Psoas muscle (tissue), 8 donors: ENCODE measurements around the gene GNB4. TPM values are rescaled to one million over a fixed set of nuclear protein-coding genes. Genes with fewer than 3 reads are reported as not detected.

Source experiments
- ATAC-seq, 4 donors: fragments of 200-7000 bp; cut with Tn5 transposase; one replicate each; pipeline ENCODE4 v1.9.1; 2020; ENCODE audit warnings: moderate library complexity in 3 of 4, mild to moderate bottlenecking in 2 of 4
- DNase-seq, 2 donors: peaks; one replicate each; pipeline ENCODE4 v3.0.0-alpha.2; 2020
- H3K27ac ChIP-seq: fragments of 200-600 bp; one replicate; pipeline ENCODE4 v1.8.0; 2022
- H3K27me3 ChIP-seq, 3 donors: fragments of 200-600 bp in 1 of 3; one replicate each; pipeline versions ENCODE4 v1.6.1 to v1.8.0; 2013 to 2022; ENCODE audit warnings: low read length in 2 of 3, mild to moderate bottlenecking in 2 of 3, moderate library complexity in 1 of 3; ENCODE audit not compliant: insufficient read depth in 3 of 3
- H3K36me3 ChIP-seq, 2 donors: fragments of 200-600 bp in 1 of 2; one replicate each; pipeline versions ENCODE4 v1.6.1 to v1.8.0; 2013 to 2022; ENCODE audit warnings: low read depth in 1 of 2, mild to moderate bottlenecking in 1 of 2, moderate library complexity in 1 of 2; ENCODE audit not compliant: insufficient read depth in 1 of 2
- H3K4me1 ChIP-seq: fragments of 200-600 bp; one replicate; pipeline ENCODE4 v1.8.0; 2022
- H3K4me3 ChIP-seq: fragments of 200-600 bp; one replicate; pipeline ENCODE4 v1.8.0; 2022; ENCODE audit warnings: mild to moderate bottlenecking
- H3K9me3 ChIP-seq: fragments of 200-600 bp; one replicate; pipeline ENCODE4 v1.8.0; 2022
- WGBS, 3 donors: extraction: QIAGEN DNeasy Blood & Tissue Kit; methylation state at CpG; one replicate each; pipeline versions ENCODE4 v1.1.6 to v1.1.7; 2013; 5-methylcytosine and 5-hydroxymethylcytosine counted together
- intact Hi-C, 2 donors: fragments of 100-400 bp; cut with DNase I; formaldehyde crosslinking; loops; one replicate each; pipeline versions ENCODE4 v1.11.0 to v1.14.2; 2022
- polyA plus RNA-seq, 3 donors: library from polyadenylated mRNA; stranded (reverse); fragments of 200-250 nt; gene quantifications; one replicate each; pipeline ENCODE4 v1.2.3, GENCODE V29; 2013
- total RNA-seq, 4 donors: library from RNA; stranded (reverse); fragmentation: NEBNext Ultra II Directional in 2 of 4; extraction: Animal tissue kit (Norgen Biotek cat#: 25700) in 2 of 4; gene quantifications; one replicate each; pipeline versions ENCODE4 v1.2.1 to v1.2.4, GENCODE V29; 2021 to 2023
- TF ChIP-seq, protein P1 (sequence below): fragments of 200-600 bp; IDR thresholded peaks from one replicate; pipeline ENCODE4 v1.8.0; 2022; ENCODE audit warnings: antibody characterized with exemption
- donor health status: healthy with polysubstance abuse.
- donor health status: DM: no; HTN: no; CAD: no; lungs with moderate emphysema.
- donor health status: Bipolar disorder and iron deficiency.
- donor health status: healthy.
- donor health status: DM: yes; HTN: yes; CAD: no.
- donor health status: DM: no; HTN: no; CAD: no.
- donor health status: DM: no; HTN: no; CAD: no.
- donor health status: DM: yes; HTN: yes; CAD: no.

The GNB4 gene
- total and polyA plus RNA-seq, 7 donors, result 0.83 to 6.5 (median 2.9) TPM

DNA sequence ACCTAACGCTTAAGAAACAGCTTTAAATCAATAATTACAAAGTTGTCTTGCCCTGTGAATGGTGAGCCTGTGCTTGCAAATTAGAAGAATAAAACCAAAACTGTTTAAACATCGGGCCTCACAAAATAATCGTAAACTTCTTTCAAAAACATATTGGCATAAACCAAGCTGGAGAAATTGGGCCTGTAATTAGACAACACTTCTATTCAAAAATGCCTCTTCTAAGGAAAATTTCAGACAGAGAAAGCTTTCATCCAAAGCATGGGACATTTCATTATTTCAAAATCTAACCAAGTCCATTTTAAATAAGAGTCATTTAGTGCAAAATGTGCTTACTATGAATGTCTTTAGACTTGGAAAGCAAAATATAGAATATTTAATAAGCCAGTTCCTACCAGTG, 35.5 kb upstream of the GNB4 start:
- H3K36me3 ChIP-seq, result no peaks in the 10 kb centered on the region
- no peaks in the 10 kb centered on the region for H3K27me3 ChIP-seq
- H3K27ac ChIP-seq, result no peak overlapping the region
- H3K9me3 ChIP-seq, result no peaks in the 10 kb centered on the region
- WGBS, 3 donors, result 84 to 89% (median 88%) methylated on average over 3 of the region's 3 CpGs
- intact Hi-C loops, result no loop called here
- ATAC-seq (no peak), DNase-seq (no peak)
- H3K4me1 ChIP-seq, result no peaks in the 10 kb centered on the region
- no peak overlapping the region for H3K4me3 ChIP-seq
- TF ChIP-seq, protein P1, sequence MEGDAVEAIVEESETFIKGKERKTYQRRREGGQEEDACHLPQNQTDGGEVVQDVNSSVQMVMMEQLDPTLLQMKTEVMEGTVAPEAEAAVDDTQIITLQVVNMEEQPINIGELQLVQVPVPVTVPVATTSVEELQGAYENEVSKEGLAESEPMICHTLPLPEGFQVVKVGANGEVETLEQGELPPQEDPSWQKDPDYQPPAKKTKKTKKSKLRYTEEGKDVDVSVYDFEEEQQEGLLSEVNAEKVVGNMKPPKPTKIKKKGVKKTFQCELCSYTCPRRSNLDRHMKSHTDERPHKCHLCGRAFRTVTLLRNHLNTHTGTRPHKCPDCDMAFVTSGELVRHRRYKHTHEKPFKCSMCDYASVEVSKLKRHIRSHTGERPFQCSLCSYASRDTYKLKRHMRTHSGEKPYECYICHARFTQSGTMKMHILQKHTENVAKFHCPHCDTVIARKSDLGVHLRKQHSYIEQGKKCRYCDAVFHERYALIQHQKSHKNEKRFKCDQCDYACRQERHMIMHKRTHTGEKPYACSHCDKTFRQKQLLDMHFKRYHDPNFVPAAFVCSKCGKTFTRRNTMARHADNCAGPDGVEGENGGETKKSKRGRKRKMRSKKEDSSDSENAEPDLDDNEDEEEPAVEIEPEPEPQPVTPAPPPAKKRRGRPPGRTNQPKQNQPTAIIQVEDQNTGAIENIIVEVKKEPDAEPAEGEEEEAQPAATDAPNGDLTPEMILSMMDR, result no peak

DNA sequence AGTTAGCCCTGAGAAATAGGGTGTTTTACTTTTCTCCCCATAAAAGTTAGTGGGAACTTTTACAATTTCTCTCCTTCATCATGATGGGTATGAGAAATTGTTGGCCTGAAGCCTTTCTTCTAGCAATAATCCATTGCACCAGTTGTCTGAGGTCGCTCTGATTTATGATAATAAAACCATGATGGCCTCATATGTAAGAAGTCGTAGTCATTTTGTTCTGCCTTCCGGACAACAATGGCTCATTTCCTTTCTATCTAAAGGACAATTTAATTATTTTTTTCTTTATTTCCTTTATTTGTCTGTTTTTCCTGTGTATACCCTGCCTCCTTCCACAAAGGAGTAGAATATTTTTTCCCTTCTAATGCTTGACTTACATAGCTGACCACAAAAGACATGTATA, 31.6 kb upstream of the GNB4 start:
- Histone ChIP-seq H3K9me3 (no peaks in the 10 kb centered on the region), H3K4me3 (no peak overlapping the region), H3K27ac (no peak overlapping the region), H3K36me3 (no peaks in the 10 kb centered on the region), H3K27me3 (no peaks in the 10 kb centered on the region), H3K4me1 (no peaks in the 10 kb centered on the region)
- WGBS, 3 donors, result 66 to 77% (median 70%) methylated on average over 3 of the region's 3 CpGs
- intact Hi-C loops, result no loop called here
- TF ChIP-seq, protein P1, result no peak
- DNase-seq (no peak), ATAC-seq (no peak)

DNA sequence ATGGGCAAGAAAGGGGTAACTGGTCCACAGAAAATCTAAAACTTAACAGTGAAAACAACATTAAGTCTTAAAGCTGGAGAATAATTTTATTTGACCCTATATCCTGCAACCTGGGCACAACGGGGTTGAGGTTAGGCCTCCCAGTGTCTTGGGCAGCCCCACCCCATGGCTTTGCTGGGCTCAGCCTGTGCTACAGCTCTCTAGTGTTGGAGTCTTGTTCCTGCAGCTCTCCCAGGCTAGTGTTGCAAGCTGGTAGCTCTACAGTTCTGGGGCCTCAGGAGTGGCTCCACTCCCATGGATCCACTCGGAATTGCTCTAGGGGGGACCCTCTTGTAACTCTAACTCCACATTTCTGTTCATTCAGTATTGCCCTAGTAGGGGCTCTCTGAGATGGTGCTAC, 24.9 kb upstream of the GNB4 start:
- no peak overlapping the region for H3K27ac ChIP-seq
- ATAC-seq (no peak), DNase-seq (no peak)
- no peaks in the 10 kb centered on the region for H3K36me3 ChIP-seq
- H3K4me1 ChIP-seq, result peaks cover 4% of the 10 kb centered on the region
- no peaks in the 10 kb centered on the region for H3K9me3 ChIP-seq
- H3K4me3 ChIP-seq, result no peak overlapping the region
- H3K27me3 ChIP-seq, result no peaks in the 10 kb centered on the region
- intact Hi-C loops, result no loop called here
- WGBS, 3 donors, result 80 to 94% (median 83%) methylated on average over 2 of the region's 2 CpGs
- TF ChIP-seq, protein P1, result no peak

DNA sequence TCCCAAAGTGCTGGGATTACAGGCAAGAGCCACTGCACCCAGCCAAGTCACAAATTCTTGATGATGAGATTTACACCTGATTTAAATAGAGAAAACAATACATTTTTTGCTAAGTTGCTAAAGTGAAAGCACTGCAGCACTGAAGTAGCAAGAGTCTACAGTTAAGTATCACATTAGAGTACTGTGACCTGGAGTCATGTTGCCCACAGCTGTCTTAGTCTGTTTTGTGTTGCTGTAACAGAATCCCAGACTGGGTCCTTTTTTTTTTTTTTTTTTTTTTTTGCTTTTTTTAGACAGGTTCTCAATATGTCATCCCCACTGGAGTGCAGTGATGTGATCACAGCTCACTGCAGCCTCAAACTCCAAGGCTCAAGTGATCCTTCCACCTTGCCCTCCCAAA, 23.2 kb upstream of the GNB4 start:
- intact Hi-C loops, result no loop called here
- no peaks in the 10 kb centered on the region for H3K27me3 ChIP-seq
- ATAC-seq (no peak), DNase-seq (no peak)
- no peaks in the 10 kb centered on the region for H3K9me3 ChIP-seq
- TF ChIP-seq, protein P1, result no peak
- peaks cover 4% of the 10 kb centered on the region for H3K4me1 ChIP-seq
- no peak overlapping the region for H3K4me3 ChIP-seq
- H3K27ac ChIP-seq, result no peak overlapping the region
- no peaks in the 10 kb centered on the region for H3K36me3 ChIP-seq

DNA sequence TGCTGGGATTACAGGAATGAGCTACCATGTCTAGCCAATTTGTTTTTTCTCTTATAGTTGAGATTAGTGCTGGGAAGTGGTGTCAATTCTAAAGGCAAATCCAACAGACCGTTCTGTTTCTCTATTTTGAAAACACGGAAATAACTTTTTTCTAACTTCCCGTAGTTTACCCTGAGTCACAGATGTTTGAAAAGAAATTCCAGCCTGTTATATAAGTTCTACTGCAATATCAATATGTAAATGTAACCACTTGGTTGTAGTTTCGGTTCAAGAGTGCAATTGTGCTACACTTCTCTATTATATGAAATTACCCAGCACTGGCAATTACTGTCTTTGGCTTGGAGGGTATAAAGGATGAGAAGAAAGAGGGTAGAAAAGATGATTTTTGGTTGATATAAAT, 22.3 kb upstream of the GNB4 start:
- intact Hi-C loops, result no loop called here
- TF ChIP-seq, protein P1, result no peak
- Histone ChIP-seq H3K4me1 (peaks cover 4% of the 10 kb centered on the region), H3K36me3 (no peaks in the 10 kb centered on the region), H3K27me3 (no peaks in the 10 kb centered on the region), H3K4me3 (no peak overlapping the region), H3K9me3 (no peaks in the 10 kb centered on the region), H3K27ac (no peak overlapping the region)
- 61 to 71% (median 66%) methylated on average over 4 of the region's 4 CpGs for WGBS, 3 donors
- ATAC-seq (no peak), DNase-seq (no peak)
